ENCODE data around the gene TM9SF4.

Gene TM9SF4

GRCh38 chr20:32109392-32110172 lies at the start of gene TM9SF4:
Gene TM9SF4 (plus strand): TSS chr20:32109714. CDS start chr20:32109741, 27 bp downstream.
- DNase-seq = peak; percentile 86

DNA sequence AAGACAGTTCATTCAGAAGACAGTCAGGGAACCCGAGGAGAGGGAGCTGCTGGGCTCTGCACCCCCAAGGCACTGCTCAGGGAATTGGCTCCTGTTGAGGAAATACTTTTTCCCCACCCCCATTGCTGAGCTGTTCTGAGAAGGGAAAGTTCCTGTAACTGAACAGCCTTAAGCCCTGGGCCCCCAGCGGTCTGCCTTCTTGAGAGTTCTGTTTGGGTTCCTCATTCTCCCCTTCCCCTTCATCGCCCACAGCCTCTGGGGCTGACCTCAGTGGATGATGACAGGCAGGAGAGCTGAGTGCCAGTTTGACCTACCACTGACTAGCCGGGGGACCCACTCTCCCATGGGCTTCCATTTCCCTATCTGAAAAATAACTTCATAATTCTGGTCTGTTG lies 46.7 kb upstream of the TM9SF4 start:
- DNase-seq = no peak

- DNase-seq = no peak
These were observed 45.8 kb upstream of the TM9SF4 start for GRCh38 chr20:32063695-32064094.

DNA sequence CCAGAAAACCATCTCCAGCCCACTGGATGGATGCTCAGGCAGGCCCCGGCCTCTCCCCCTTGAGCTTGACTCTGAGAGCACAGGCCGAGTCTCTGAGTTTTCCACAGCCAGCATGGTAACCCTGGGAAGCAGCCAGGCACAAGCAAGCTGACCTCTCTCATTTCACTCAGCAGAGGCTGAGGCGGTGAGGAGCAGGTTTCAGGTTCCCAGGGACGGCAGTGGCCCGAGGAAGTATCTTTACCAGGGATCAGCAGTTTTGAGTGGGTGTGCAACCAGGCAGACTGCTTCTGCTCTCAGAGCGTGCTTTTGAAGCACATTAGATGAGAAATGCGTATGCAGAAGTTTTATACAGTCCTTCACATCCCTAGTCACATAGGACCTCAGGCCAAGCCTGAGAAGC lies 44.8 kb upstream of the TM9SF4 start:
- no peak for DNase-seq

DNA sequence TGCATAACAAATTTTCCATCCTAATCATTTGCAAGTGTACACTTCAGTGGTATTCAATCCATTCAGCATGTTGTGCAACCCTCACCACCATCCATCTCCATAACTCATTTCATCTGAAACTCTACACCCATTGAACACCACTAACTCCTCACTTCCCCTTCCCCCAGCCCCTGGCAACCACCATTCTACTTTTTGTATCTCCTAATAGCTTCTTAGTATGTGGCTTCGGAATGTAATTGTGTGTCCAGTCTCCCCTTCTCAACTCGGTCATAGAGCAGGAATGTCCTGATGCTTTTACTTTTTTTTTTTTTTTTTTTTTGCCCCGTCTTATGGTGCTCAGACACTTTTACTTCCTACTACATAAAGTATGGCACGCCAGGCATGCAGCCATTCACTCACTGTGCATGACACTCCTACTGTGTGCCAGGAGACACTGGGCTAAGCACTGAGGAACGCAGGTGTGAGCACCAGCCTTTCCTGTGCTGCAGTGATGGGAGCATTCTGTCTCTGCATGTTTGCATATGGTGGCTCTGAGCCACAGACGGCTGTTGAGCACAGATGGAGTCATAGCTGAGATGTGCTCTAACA lies 42.2 kb upstream of the TM9SF4 start:
- no peak for DNase-seq

DNA sequence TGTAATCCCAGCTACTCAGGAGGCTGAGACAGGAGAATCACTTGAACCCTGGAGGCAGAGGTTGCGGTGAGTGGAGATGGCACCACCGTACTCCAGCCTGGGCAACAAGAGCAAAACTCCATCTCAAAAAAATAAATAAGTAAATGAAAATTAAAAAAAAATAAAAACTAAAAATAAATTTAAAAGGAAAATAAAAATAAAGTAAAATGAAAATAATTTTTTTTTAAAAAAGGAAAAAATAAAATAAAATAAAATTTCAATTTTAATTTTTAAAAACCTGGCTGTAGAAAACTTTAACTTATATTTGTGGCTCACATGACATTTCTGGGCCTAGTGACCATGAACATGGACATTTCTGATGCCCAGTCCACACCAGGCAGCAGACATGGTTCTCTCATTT lies 41.3 kb upstream of the TM9SF4 start:
- DNase-seq = no peak

GRCh38 chr20:32069711-32070110 lies 39.8 kb upstream of the TM9SF4 start:
- no peak for DNase-seq

DNA sequence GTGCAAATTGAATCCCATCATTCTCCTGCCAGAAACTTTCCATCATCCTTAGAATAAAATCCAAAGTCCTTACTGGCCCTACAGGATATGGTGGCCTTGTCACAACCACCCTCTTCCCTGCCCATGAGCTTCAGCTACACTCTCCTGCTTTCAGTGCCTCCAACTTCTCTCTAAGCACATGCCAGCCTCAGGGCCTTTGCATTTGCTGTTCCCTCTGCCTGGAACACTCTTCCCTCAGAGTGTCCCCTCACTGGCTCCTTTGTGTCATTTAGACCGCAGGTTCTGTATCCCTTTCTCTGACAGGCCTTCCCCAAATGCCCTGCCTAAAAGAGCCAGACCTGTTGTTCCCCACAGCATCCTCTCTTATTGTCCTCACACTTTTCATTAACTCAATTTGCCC lies 39.2 kb upstream of the TM9SF4 start:
- no peak for DNase-seq

DNA sequence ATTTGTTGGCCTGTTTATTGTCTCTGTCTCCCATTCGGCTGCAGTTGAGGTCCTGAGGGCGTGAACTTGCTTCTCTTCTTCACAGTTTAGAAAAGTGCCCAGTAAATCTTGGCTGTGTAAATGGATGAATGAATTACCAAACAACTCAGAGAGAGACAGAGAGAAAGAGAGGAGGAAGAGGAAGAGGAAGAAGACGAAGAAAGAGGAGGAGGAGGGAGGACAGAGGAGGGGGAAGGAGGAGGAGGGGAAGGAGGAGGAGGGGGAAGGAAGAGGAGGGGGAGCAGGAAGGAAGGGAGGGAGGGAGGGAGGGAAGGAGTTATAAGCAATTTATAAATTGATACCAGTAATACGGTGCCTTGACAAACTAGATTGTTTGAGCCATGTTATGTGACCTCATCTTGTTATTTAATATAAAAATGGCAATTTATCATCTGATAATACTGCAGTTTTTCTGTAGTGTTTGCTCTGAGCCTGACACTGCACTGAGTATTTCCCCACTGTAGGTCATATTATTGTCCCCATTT lies 38.8 kb upstream of the TM9SF4 start:
- DNase-seq = no peak

DNA sequence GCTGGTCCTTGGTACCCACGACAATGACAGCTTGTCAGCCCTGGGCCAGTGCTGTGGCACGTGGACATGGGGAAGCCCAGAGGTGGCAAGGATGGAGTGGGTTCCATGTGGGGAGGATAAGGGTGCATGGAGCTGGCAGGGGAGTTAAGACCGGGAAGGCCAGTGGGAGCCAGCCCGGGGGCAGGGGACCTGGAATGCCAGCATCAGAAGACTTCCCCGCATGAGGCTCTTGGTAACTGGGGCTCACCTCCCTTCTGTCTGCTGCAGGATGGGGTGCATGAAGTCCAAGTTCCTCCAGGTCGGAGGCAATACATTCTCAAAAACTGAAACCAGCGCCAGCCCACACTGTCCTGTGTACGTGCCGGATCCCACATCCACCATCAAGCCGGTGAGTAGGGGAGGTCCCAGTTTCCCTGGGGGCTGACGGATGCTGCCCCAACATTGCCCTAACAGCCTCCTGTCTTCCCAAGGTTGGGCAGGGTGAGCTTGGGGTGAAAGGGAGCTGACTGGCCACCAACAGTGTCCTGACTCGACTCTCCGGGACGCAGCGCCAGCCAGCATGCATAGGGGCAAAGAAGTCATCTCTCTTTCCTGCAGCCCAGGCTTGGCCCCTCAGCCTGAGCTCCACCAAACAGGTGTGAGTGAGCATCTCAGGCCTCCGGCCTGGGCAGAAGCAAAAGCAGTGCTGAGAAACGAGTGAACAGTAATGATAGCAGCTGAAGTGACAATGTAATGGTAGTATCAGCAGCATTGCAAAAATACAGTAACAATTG lies 37.9 kb upstream of the TM9SF4 start:
- no peak for DNase-seq

DNA sequence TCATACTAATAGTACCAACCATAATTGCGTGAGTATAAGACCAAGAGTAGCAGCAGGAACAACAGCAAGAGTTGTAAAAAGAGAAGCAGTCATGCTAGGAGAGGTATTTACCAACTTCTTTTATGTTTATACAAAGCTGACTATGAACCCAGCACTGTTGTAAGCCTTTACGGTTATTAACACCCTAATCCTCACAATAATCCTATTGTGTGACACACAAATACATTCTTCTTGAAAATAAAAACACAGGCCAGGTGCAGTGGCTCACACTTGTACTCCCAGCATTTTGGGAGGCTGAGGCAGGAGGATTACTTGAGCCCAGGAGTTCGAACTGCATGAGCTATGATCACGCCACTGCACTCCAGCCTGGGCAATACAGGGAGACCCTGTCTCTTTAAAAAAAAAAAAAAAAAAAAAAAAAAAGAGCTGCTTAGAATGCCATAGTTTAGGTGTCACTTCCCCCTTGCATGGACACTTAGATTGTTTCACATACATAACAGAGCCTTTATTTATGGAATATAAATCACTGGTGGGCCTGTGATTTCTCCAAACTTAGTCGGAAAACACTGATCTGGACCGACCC lies 37.3 kb upstream of the TM9SF4 start:
- DNase-seq = no peak

GRCh38 chr20:32075534-32075933 lies 34.0 kb upstream of the TM9SF4 start:
- DNase-seq = no peak

DNA sequence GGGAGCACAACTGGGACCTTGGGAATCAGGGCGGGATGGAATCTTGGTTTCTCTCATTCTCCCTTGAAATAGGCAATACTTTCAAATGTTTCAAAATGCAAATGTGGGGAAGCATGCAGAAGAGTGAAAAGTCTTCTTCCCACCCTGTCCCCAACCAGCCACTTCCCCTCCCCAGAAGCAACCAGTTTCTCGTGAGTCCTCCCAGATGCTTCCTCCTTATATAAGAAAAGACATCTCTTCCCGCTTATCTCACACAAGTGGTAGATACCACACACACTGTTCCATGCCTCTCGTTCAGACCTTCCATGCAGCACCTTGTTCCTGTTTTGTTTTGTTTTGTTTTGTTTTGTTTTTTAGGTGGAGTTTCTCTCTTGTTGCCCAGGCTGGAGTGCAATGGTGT lies 32.3 kb upstream of the TM9SF4 start:
- DNase-seq = no peak

- DNase-seq = no peak
These were observed 31.2 kb upstream of the TM9SF4 start for GRCh38 chr20:32078322-32078721.

DNA sequence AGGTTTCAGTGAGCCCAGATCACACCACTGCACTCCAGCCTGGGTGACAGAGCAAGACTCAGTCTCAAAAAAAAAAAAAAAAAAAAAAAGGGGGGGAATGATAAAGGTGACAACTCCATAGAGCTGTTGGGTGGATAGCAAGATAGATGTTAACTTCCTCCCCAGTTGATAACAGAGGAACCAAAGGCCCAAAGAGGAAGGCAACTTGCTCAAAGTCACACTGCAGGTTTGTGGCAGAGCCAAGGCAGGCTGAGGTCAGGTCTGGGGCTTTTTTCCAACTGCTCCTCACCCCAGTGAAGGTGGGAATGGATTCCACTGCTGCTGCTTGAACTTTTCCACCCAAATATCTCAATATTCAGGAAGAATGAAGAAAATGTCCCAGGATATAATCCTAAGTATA lies 30.7 kb upstream of the TM9SF4 start:
- no peak for DNase-seq

DNA sequence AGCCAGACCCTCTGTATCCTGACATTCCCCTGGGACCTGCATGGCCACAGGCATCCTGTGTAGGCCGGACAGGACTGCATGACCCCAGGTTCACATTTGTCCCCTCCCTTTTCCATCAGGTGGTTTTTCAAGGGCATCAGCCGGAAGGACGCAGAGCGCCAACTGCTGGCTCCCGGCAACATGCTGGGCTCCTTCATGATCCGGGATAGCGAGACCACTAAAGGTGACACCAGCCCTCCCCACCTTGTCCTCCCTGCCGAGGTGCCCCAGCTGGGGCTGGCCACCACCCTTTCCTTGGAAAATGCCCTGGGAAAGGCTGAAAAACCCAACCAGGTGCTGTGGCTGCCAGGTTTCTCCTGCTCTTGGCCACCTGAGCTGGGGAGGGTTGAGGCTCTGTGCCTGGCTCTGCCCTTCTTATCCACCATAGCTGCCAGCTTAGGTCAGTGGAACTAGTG lies 29.8 kb upstream of the TM9SF4 start:
- no peak for DNase-seq

DNA sequence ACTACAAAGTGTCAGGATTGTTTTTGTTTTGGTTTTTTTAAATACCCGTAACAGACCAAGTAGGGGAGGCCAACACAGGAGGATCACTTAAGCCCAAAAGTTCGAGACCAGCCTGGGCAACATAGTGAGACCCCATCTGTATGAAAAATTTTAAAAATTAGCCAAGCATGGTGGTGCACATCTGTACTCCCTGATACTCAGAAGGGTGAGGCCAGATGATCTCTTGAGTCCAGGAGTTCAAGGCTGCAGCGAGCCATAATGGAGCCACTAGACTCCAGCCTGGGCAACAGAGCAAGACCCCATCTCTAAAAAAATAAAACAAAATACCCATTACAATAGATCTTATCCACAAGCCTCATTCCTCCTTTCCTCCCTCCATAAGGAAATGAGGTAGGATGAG lies 28.7 kb upstream of the TM9SF4 start:
- DNase-seq = no peak

GRCh38 chr20:32083469-32083868 lies 26.0 kb upstream of the TM9SF4 start:
- DNase-seq = no peak

- no peak for DNase-seq
These were observed 22.4 kb upstream of the TM9SF4 start for GRCh38 chr20:32087070-32087469.

- no peak for DNase-seq
These were observed 20.8 kb upstream of the TM9SF4 start for GRCh38 chr20:32088759-32089158.

- DNase-seq = no peak
These were observed 19.7 kb upstream of the TM9SF4 start for GRCh38 chr20:32089637-32090362.

DNA sequence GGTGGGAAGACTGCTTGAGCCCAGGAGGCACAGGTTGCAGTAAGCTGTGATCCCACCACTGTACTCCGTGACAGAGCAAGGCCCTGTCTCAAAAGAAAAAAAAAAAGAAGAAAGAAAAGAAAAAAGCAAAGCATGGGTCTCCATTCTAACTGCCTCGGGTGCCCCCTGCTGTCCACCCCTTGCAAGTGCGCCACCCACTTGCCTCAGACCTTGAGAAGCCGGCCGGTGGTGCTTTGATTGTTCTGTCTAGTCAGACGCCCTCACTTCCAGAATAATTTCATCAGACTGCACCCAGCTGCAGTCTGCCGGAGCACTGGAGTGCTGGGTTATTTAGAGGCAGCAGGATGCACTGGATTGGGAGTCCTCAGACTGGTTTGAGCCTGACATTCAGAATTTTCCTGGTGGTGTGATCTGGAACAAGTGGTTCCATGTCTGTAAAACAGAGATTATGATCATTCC lies 17.6 kb upstream of the TM9SF4 start:
- DNase-seq = peak; percentile 72

- DNase-seq = no peak
These were observed 10.7 kb upstream of the TM9SF4 start for GRCh38 chr20:32098786-32099185.
